A549 (cell line): ENCODE data around the gene SLC16A5.

Experiments used
- CTCF ChIP-seq: fragments of >200 bp; sonication (Bioruptor Twin); formaldehyde crosslinking; IDR thresholded peaks from 3 replicates; pipeline ENCODE4 v1.5.1; 2016
- NFE2L2 ChIP-seq: fragments of 150-350 bp; conservative IDR thresholded peaks from 2 replicates; pipeline ENCODE4 v1.6.1; 2014; ENCODE audit warnings: low read length
- NPAS2 ChIP-seq: fragments of 250-450 bp; sonication (Bioruptor Pico); IDR thresholded peaks from 2 replicates; pipeline ENCODE4 v1.8.0; 2022; ENCODE audit warnings: mild to moderate bottlenecking, moderate library complexity, borderline replicate concordance
- POLR2A ChIP-seq: IDR thresholded peaks from 2 replicates; pipeline ENCODE4 v1.6.1; 2012; ENCODE audit warnings: mild to moderate bottlenecking, low read length
- RFX5 ChIP-seq: fragments of 450-650 bp; IDR thresholded peaks from 2 replicates; pipeline ENCODE4 v1.7.1; 2014; ENCODE audit warnings: antibody characterized with exemption, mild to moderate bottlenecking, moderate library complexity
- RNF2 ChIP-seq: fragments of 200-600 bp; sonication (generic); IDR thresholded peaks from 2 replicates; pipeline ENCODE4 v1.6.1; 2016; ENCODE audit warnings: low read depth, mild to moderate bottlenecking, antibody characterized with exemption, moderate library complexity, borderline replicate concordance

GRCh38 chr17:75110234-75110937 is 22.6 kb downstream of the SLC16A5 start:
- no peak for TF ChIP-seq POLR2A
- no peak for TF ChIP-seq NFE2L2
- no peak for TF ChIP-seq CTCF
- no peak for TF ChIP-seq RNF2
- TF ChIP-seq NPAS2 (CRISPR knock-in tag), result no peak
- no peak for TF ChIP-seq RFX5
